GM18909 (cell line): ENCODE results near the gene RAB24.
"Not testable (repeated sequence)": the region's sequence is repeated elsewhere in the genome, so short reads cannot be mapped to it uniquely, and the experiment has no call there.

Source experiments
- ATAC-seq: cut with Tn5 transposase; IDR thresholded peaks from one replicate; pipeline ENCODE4 v1.9.1; 2021; ENCODE audit warnings: mild to moderate bottlenecking; ENCODE audit not compliant: unreplicated experiment, poor library complexity

Gene RAB24

GRCh38 chr5:177297922-177298321 lies 5.6 kb downstream of the RAB24 start:
- no peak for ATAC-seq

- no peak for ATAC-seq
These were observed 6.9 kb downstream of the RAB24 start for GRCh38 chr5:177296581-177296980.

- ATAC-seq = no peak
These were observed 7.6 kb downstream of the RAB24 start for GRCh38 chr5:177295924-177296323.

- no peak for ATAC-seq
These were observed 8.9 kb downstream of the RAB24 start for GRCh38 chr5:177294632-177295031.

GRCh38 chr5:177293819-177294581 lies 9.5 kb downstream of the RAB24 start:
- ATAC-seq = no peak

- no peak for ATAC-seq
These were observed 11.8 kb downstream of the RAB24 start for GRCh38 chr5:177291735-177292134.

- no peak for ATAC-seq
These were observed 12.5 kb downstream of the RAB24 start for GRCh38 chr5:177290816-177291596.

- ATAC-seq = no peak
These were observed 15.3 kb downstream of the RAB24 start for GRCh38 chr5:177288191-177288590.

- ATAC-seq = no peak
These were observed 26.6 kb downstream of the RAB24 start for GRCh38 chr5:177276886-177277285.

- ATAC-seq = no peak
These were observed 27.6 kb downstream of the RAB24 start for GRCh38 chr5:177275883-177276282.

GRCh38 chr5:177271113-177271512 lies 32.4 kb downstream of the RAB24 start:
- ATAC-seq = no peak

GRCh38 chr5:177270653-177271052 lies 32.9 kb downstream of the RAB24 start:
- no peak for ATAC-seq

- no peak for ATAC-seq
These were observed 33.5 kb downstream of the RAB24 start for GRCh38 chr5:177269976-177270375.

GRCh38 chr5:177269232-177269895 lies 34.2 kb downstream of the RAB24 start:
- ATAC-seq = no peak

GRCh38 chr5:177265395-177265794 lies 38.1 kb downstream of the RAB24 start:
- no peak for ATAC-seq

GRCh38 chr5:177264178-177264577 lies 39.3 kb downstream of the RAB24 start:
- no peak for ATAC-seq

GRCh38 chr5:177261510-177261909 lies 42.0 kb downstream of the RAB24 start:
- ATAC-seq = no peak

- no peak for ATAC-seq
These were observed 42.6 kb downstream of the RAB24 start for GRCh38 chr5:177260961-177261360.

GRCh38 chr5:177258711-177259110 lies 44.8 kb downstream of the RAB24 start:
- ATAC-seq = not testable (repeated sequence)

GRCh38 chr5:177256296-177256695 lies 47.2 kb downstream of the RAB24 start:
- ATAC-seq = no peak

GRCh38 chr5:177253252-177253651 lies 50.3 kb downstream of the RAB24 start:
- no peak for ATAC-seq
